ENCODE data around the gene ASPSCR1. TPM values are rescaled to one million over a fixed set of nuclear protein-coding genes. Genes with fewer than 3 reads are reported as not detected.

ASPSCR1 gene
- total and polyA plus RNA-seq, 2 of the 13 experiments (the other 11 are each of a cell fraction or from before 2014, with no cell fraction given), result 274 to 314 TPM

DNA sequence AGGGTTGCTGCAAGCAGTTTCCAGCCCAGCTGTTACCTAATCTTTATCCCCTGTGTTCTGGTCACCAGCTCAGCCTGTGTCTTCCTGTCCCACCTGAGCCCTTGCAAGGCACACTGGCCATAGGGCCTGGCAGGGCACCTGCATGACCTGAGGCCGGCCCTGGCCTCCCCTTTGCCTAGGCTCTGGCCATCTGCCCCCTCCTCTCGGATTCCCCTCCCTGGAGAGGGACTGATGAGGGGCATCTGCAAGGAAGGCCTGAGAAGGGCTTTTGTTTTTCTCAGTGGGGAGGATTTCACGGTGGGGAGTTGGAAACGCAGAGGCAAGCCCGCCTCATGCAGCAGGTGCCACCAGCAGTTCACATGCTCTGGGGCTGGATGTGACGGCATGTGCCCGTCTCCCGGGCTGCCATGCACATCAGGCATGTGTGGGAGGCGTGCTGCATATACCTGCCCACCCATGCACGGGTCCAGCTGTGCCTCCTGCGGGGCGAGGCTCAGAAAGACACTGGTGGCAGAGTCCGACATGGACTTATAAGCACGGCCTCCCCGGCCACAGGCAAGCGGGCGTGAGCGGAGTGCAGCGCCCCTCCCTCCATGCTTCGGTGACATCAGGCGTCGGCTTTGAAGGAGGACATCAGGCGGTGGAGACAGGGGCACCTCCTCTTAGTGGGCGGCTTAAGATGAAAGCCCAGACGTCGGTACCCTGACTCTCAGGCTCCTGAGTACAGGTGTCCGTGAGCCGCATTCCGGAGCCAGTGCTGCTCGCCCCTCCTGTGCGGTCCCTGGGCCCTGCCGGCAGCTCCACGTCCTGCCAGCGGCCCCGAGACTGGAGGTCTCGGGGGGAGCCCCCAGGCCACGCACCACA lies 16.5 kb downstream of the ASPSCR1 start (continued):
- no peak; the same call in 1 of the 2 replicates for TF ChIP-seq SNAPC4 (CRISPR knock-in tag; IDR thresholded peaks at IDR 0.05)
- no peak for TF ChIP-seq ZNF746 (CRISPR knock-in tag; IDR thresholded peaks at IDR 0.05)
- no peak for TF ChIP-seq CERS6 (CRISPR knock-in tag; IDR thresholded peaks at IDR 0.05)
- peak; percentile 94 for TF ChIP-seq JARID2 (CRISPR knock-in tag; IDR thresholded peaks at IDR 0.05; ENCODE audit: insufficient replicate concordance)
- no peak for TF ChIP-seq THAP8 (CRISPR knock-in tag; IDR thresholded peaks at IDR 0.05; ENCODE audit: borderline replicate concordance)
- no peak; the same call in 1 of the 2 replicates for TF ChIP-seq HHEX (CRISPR knock-in tag; IDR thresholded peaks at IDR 0.05)
- no peak; the same call in 1 of the 2 replicates for TF ChIP-seq NRL (CRISPR knock-in tag; IDR thresholded peaks at IDR 0.05; ENCODE audit: borderline replicate concordance)
- TF ChIP-seq ZNF564 (CRISPR knock-in tag; IDR thresholded peaks at IDR 0.05), result 0 out of 2 replicates have a peak, but pooled peaks have one; percentile 77
- TF ChIP-seq ZNF766 (CRISPR knock-in tag; IDR thresholded peaks at IDR 0.05; ENCODE audit: borderline replicate concordance), result 0 out of 2 replicates have a peak, but pooled peaks have one; percentile 14
- TF ChIP-seq ZNF567 (CRISPR knock-in tag; IDR thresholded peaks at IDR 0.05; ENCODE audit: borderline replicate concordance), result no peak
- peak; percentile 80; the same call in 1 of the 2 replicates for TF ChIP-seq ZFP36L1 (CRISPR knock-in tag; IDR thresholded peaks at IDR 0.05)
- TF ChIP-seq, protein P1, sequence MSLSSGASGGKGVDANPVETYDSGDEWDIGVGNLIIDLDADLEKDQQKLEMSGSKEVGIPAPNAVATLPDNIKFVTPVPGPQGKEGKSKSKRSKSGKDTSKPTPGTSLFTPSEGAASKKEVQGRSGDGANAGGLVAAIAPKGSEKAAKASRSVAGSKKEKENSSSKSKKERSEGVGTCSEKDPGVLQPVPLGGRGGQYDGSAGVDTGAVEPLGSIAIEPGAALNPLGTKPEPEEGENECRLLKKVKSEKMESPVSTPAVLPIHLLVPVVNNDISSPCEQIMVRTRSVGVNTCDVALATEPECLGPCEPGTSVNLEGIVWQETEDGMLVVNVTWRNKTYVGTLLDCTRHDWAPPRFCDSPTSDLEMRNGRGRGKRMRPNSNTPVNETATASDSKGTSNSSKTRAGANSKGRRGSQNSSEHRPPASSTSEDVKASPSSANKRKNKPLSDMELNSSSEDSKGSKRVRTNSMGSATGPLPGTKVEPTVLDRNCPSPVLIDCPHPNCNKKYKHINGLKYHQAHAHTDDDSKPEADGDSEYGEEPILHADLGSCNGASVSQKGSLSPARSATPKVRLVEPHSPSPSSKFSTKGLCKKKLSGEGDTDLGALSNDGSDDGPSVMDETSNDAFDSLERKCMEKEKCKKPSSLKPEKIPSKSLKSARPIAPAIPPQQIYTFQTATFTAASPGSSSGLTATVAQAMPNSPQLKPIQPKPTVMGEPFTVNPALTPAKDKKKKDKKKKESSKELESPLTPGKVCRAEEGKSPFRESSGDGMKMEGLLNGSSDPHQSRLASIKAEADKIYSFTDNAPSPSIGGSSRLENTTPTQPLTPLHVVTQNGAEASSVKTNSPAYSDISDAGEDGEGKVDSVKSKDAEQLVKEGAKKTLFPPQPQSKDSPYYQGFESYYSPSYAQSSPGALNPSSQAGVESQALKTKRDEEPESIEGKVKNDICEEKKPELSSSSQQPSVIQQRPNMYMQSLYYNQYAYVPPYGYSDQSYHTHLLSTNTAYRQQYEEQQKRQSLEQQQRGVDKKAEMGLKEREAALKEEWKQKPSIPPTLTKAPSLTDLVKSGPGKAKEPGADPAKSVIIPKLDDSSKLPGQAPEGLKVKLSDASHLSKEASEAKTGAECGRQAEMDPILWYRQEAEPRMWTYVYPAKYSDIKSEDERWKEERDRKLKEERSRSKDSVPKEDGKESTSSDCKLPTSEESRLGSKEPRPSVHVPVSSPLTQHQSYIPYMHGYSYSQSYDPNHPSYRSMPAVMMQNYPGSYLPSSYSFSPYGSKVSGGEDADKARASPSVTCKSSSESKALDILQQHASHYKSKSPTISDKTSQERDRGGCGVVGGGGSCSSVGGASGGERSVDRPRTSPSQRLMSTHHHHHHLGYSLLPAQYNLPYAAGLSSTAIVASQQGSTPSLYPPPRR (CRISPR knock-in tag; IDR thresholded peaks at IDR 0.05; ENCODE audit: borderline replicate concordance), result peak; percentile 61; the same call in 1 of the 2 replicates
- TF ChIP-seq ZNF282 (IDR thresholded peaks at IDR 0.05; ENCODE audit: partially characterized antibody), result no peak
- peak; percentile 3 for TF ChIP-seq HNRNPH1 (optimal IDR thresholded peaks at IDR 0.05; ENCODE audit: low read depth, low read length)
- no peak for TF ChIP-seq JDP2 (CRISPR knock-in tag; IDR thresholded peaks at IDR 0.05; ENCODE audit: borderline replicate concordance)
- TF ChIP-seq MLLT10 (CRISPR knock-in tag; IDR thresholded peaks at IDR 0.05), result no peak
- TF ChIP-seq GZF1 (CRISPR knock-in tag; IDR thresholded peaks at IDR 0.05), result peak; percentile 88; the same call in 1 of the 2 replicates
